Heart left ventricle (tissue), 13 donors: ENCODE data around the gene KCNK2.

ENCODE experiments used
- POLR2A ChIP-seq, 2 donors: fragments of 450-650 bp; IDR thresholded peaks; one replicate each; pipeline ENCODE4 v1.6.1; 2017; ENCODE audit warnings: antibody characterized with exemption in 2 of 2, mild to moderate bottlenecking in 2 of 2, moderate library complexity in 2 of 2
- TF ChIP-seq, protein P1 (sequence below), 12 donors: fragments of 200-600 bp; sonication (generic) in 4 of 12; IDR thresholded peaks; one replicate each; pipeline versions ENCODE4 v1.5.0 to v1.8.0; 2018 to 2022; ENCODE audit warnings: antibody characterized with exemption in 12 of 12, mild to moderate bottlenecking in 5 of 12
- donor health status: ischemic (EF 13 %, LVEDD 7.1; RV severe dilation, severe dysfunction).
- donor health status: DM: no; HTN: yes; CAD: no.
- donor health status: DM: no; HTN: no; CAD: no.
- donor health status: ischemic (EF 25% LVEDD 6.9; RV normal size, moderate dysfunction).
- donor health status: ischemic (EF 25% LVEDD 5.7; RV mildly dilated, moderate dysfunction).
- donor health status: ischemic (EF 35%, LVEDD 5.7; RV mildly dilated, moderate dysfunction).
- donor health status: nonischemic (EF 11% LVEDD 7.7; RV severe dilation, severe dysfunction).
- donor health status: DM: yes; HTN: yes; CAD: no.
- donor health status: PGD.
- donor health status: ischemic (EF 29% LVEDD 5.4; RV normal size, mild dysfunction).
- donor health status: nonischemic (EF 23%, LVEDD 6.1; RV moderate dilation, normal function).

DNA sequence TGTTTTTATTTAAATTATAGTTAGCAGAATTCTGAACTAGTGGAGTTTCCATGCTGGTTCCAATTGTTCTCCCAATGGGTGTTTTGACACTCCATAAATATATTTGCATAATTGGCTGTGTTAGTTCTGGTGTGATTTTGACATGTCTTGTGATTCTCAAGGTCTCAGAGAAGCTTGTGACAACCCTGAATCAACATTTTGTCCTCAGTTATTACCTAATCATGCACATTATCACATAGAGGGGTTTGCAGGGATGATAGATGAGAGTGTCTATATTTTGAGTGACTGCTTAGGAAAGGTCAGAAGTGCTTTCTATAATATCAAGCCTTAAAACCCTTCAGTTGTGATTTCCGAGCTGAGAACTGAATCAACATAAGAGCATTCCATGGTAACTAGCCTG lies 11.5 kb upstream of the KCNK2 start:
- TF ChIP-seq, protein P1, sequence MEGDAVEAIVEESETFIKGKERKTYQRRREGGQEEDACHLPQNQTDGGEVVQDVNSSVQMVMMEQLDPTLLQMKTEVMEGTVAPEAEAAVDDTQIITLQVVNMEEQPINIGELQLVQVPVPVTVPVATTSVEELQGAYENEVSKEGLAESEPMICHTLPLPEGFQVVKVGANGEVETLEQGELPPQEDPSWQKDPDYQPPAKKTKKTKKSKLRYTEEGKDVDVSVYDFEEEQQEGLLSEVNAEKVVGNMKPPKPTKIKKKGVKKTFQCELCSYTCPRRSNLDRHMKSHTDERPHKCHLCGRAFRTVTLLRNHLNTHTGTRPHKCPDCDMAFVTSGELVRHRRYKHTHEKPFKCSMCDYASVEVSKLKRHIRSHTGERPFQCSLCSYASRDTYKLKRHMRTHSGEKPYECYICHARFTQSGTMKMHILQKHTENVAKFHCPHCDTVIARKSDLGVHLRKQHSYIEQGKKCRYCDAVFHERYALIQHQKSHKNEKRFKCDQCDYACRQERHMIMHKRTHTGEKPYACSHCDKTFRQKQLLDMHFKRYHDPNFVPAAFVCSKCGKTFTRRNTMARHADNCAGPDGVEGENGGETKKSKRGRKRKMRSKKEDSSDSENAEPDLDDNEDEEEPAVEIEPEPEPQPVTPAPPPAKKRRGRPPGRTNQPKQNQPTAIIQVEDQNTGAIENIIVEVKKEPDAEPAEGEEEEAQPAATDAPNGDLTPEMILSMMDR (IDR thresholded peaks at IDR 0.05), result no peak
- TF ChIP-seq POLR2A (IDR thresholded peaks at IDR 0.05), result no peak
